Chondrocyte (in vitro differentiated cells): ENCODE results near the gene ADGRG4. TPM values are rescaled to one million over a fixed set of nuclear protein-coding genes. Genes with fewer than 3 reads are reported as not detected.

Experiments used
- DNase-seq: peaks from one replicate; pipeline ENCODE4 v3.0.0; 2021; ENCODE audit warnings: mixed read lengths, low spot score
- H3K27ac Mint-ChIP-seq: one replicate; pipeline ENCODE4 v1.8.0; 2021; ENCODE audit warnings: mild to moderate bottlenecking, moderate library complexity, mixed read lengths; ENCODE audit not compliant: unreplicated experiment
- H3K27me3 Mint-ChIP-seq: 2 replicates; pipeline ENCODE4 v1.8.0; 2021; ENCODE audit warnings: low read depth, mixed read lengths
- H3K36me3 Mint-ChIP-seq: 2 replicates; pipeline ENCODE4 v1.8.0; 2021; ENCODE audit warnings: low read depth, mixed read lengths
- H3K4me1 Mint-ChIP-seq: 2 replicates; pipeline ENCODE4 v1.8.0; 2021; ENCODE audit warnings: low read depth, mild to moderate bottlenecking, mixed read lengths
- H3K4me3 Mint-ChIP-seq: one replicate; pipeline ENCODE4 v1.8.0; 2021; ENCODE audit warnings: mild to moderate bottlenecking, moderate library complexity, mixed read lengths; ENCODE audit not compliant: unreplicated experiment
- H3K9me3 Mint-ChIP-seq: 2 replicates; pipeline ENCODE4 v1.8.0; 2021; ENCODE audit warnings: low read depth, mixed read lengths
- total RNA-seq: library from RNA; stranded (reverse); gene quantifications from 3 replicates; pipeline ENCODE4 v1.2.1, GENCODE V29; 2021
- TF ChIP-seq, protein P1 (sequence below): fragments of 200-600 bp; sonication (generic); IDR thresholded peaks from 2 replicates; pipeline ENCODE4 v1.5.0; 2021; ENCODE audit warnings: antibody characterized with exemption, mild to moderate bottlenecking, moderate library complexity

The ADGRG4 gene
- total RNA-seq, 1 donor from 2014 or later = 0.30 TPM

DNA sequence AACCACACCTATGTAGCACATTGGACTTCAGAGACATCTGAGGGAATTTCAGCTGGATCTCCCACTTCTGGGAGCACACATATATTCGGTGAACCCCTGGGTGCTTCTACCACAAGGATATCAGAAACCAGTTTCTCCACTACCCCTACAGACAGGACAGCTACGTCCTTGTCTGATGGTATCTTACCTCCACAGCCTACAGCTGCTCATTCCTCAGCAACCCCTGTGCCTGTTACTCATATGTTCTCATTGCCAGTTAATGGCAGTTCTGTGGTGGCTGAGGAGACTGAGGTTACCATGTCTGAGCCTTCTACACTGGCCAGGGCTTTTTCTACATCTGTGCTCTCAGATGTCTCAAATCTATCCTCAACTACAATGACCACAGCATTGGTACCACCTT, 45.7 kb downstream of the ADGRG4 start:
- Mint-ChIP-seq H3K9me3 (peaks cover 18% of the 10 kb centered on the region), H3K27ac (no peak overlapping the region), H3K4me1 (no peaks in the 10 kb centered on the region), H3K4me3 (no peak overlapping the region), H3K27me3 (peaks cover 5% of the 10 kb centered on the region), H3K36me3 (peaks cover 2% of the 10 kb centered on the region)
- TF ChIP-seq, protein P1, sequence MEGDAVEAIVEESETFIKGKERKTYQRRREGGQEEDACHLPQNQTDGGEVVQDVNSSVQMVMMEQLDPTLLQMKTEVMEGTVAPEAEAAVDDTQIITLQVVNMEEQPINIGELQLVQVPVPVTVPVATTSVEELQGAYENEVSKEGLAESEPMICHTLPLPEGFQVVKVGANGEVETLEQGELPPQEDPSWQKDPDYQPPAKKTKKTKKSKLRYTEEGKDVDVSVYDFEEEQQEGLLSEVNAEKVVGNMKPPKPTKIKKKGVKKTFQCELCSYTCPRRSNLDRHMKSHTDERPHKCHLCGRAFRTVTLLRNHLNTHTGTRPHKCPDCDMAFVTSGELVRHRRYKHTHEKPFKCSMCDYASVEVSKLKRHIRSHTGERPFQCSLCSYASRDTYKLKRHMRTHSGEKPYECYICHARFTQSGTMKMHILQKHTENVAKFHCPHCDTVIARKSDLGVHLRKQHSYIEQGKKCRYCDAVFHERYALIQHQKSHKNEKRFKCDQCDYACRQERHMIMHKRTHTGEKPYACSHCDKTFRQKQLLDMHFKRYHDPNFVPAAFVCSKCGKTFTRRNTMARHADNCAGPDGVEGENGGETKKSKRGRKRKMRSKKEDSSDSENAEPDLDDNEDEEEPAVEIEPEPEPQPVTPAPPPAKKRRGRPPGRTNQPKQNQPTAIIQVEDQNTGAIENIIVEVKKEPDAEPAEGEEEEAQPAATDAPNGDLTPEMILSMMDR = no peak
- DNase-seq = no peak

DNA sequence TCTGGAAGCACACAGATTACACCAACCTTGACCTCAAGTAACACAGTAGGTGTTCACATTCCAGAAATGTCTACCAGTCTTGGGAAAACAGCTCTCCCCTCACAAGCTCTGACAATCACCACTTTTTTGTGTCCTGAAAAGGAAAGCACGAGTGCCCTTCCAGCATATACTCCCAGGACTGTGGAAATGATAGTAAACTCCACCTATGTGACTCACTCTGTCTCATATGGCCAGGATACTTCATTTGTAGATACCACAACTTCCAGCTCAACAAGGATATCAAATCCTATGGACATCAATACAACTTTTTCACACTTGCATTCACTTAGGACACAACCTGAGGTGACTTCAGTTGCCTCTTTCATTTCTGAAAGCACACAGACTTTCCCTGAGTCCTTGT, 46.9 kb downstream of the ADGRG4 start:
- DNase-seq = no peak
- TF ChIP-seq, protein P1 = no peak
- Mint-ChIP-seq H3K4me1 (no peaks in the 10 kb centered on the region), H3K9me3 (peaks cover 18% of the 10 kb centered on the region), H3K27ac (no peak overlapping the region), H3K36me3 (peaks cover 2% of the 10 kb centered on the region), H3K27me3 (peaks cover 5% of the 10 kb centered on the region), H3K4me3 (no peak overlapping the region)

DNA sequence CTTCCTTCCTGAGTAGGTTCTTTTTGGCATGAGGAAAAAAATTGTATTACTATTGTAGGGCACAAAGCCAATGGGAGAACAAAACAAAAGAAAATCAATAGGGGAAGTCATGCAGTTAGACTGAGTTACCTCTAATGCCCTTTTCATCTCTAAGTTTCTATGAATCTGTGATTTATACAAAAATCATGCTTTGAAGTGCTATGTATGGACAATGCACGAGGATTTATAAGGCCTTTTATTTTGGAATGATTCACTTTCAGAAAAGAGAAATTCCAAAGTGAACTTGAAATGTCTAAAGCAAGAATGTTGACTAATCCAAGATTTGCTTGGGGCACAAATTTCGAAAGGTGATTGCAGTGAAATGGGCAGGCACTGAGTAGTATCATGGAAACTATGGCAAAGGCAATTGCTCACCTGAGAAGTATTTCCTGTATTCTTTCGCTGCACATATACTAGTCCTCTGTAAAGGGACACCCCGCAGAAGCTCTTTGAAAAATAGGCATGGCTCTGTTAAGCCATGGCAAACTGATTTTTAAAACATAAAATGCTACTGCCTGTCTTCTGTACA, 52.8 kb downstream of the ADGRG4 start:
- DNase-seq = no peak
- Mint-ChIP-seq H3K27me3 (no peaks in the 10 kb centered on the region), H3K36me3 (no peaks in the 10 kb centered on the region), H3K4me3 (no peak overlapping the region), H3K27ac (no peak overlapping the region), H3K9me3 (peaks cover 3% of the 10 kb centered on the region), H3K4me1 (no peaks in the 10 kb centered on the region)
- TF ChIP-seq, protein P1 = no peak

DNA sequence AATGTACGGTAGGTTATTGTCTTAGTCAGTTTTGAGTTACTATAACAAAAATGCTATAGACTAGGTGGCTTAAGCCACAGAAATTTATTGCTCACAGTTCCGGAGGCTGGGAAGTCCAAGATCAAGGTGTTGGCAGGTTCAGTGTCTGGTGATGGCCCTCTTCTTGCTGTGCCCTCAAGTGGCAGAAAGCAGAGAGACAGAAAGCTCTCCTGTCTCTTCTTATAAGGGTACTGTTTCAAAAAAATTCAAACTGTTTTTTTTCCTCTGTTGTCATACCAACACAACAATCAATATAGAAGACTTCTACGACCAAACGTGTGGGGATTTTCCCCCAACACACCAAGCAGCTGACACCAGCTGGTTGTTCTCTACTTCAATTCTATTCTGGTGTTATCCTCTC, 53.4 kb downstream of the ADGRG4 start:
- Mint-ChIP-seq H3K9me3 (peaks cover 3% of the 10 kb centered on the region), H3K36me3 (no peaks in the 10 kb centered on the region), H3K27ac (no peak overlapping the region), H3K4me1 (no peaks in the 10 kb centered on the region), H3K4me3 (no peak overlapping the region), H3K27me3 (peaks cover under 1% of the 10 kb centered on the region)
- no peak for DNase-seq
- TF ChIP-seq, protein P1 = no peak

DNA sequence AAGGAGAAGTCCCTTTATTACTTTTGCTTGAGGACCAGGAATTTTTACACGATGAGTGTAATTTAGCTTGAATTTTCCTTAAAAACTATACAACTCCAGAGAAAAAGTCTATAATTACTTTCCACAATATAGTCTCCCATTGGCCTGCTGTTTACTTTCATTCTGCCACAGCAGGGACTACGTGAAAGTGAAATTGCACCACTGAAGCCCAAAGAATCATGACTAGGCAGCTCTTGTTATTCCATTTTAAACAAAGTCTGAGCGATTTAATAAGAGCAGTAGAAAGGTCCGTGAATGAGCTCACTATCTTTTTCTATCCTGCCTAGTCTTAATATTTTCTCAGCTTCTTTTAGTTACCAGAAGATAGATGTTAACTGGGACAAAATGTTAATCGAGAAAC, 68.6 kb downstream of the ADGRG4 start:
- Mint-ChIP-seq H3K27me3 (peaks cover 8% of the 10 kb centered on the region), H3K9me3 (peaks cover 8% of the 10 kb centered on the region), H3K27ac (no peak overlapping the region), H3K4me1 (no peaks in the 10 kb centered on the region), H3K36me3 (no peaks in the 10 kb centered on the region), H3K4me3 (no peak overlapping the region)
- no peak for DNase-seq
- TF ChIP-seq, protein P1 = no peak
